ENCODE results near the gene TIMD4.

Gene TIMD4

GRCh38 chr5:156913719-156914370, 49.2 kb downstream of the TIMD4 start:
- CTCF ChIA-PET = interaction anchor here (0.8 to 4.6 kb wide), 12 partner anchors 9 to 219 kb away, joined by 3 to 13 read pairs (median 4); partner anchors contain the start of gene HAVCR2
- peaks cover 35% of the 10 kb centered on the region for H3K9me3 Mint-ChIP-seq
- H3K36me3 Mint-ChIP-seq = peaks cover 58% of the 10 kb centered on the region

GRCh38 chr5:156913355-156913718, 49.7 kb downstream of the TIMD4 start:
- H3K9me3 Mint-ChIP-seq = peaks cover 33% of the 10 kb centered on the region
- no peak for DNase-seq
- H3K4me1 Mint-ChIP-seq = peaks cover 66% of the 10 kb centered on the region
- peak overlapping the region; percentile 99 for H3K27ac Mint-ChIP-seq
- CTCF ChIA-PET = interaction anchor here (0.8 to 1.7 kb wide), 6 partner anchors 10 to 219 kb away, joined by 3 to 5 read pairs (median 3); partner anchors contain the start of gene HAVCR2
- no peaks in the 10 kb centered on the region for H3K27me3 Mint-ChIP-seq
- H3K36me3 Mint-ChIP-seq = peaks cover 54% of the 10 kb centered on the region
- no peak overlapping the region for H3K4me3 Mint-ChIP-seq

More at GRCh38 chr5:156913719-156914370, 49.2 kb downstream of the TIMD4 start:
- DNase-seq = peak; percentile 61
- Mint-ChIP-seq H3K27me3 (no peaks in the 10 kb centered on the region), H3K4me3 (peak overlapping the region; percentile 56), H3K27ac (peak overlapping the region; percentile 99), H3K4me1 (peaks cover 71% of the 10 kb centered on the region)

DNA sequence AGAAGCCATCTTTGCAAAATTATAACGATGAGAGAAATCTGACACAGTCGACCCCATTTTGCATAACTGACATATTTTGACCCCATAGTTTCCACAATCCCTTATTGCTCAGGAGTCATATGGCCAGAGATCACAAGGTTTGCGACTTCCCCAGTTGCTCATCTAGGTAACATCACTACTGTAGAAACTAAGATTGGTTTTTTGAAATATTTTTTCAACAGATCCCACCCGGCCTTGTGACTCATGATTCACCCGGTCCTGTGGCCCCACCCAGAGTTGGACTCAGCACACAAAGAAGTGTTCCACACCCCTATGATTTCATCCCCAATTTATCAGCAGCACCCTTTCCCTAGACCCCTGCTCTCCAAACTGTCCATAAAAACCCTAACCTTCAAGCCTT, 50.2 kb downstream of the TIMD4 start:
- H3K27ac Mint-ChIP-seq = peak overlapping the region; percentile 99
- peaks cover 52% of the 10 kb centered on the region for H3K36me3 Mint-ChIP-seq
- DNase-seq = no peak
- CTCF ChIA-PET = no interaction called here
- no peaks in the 10 kb centered on the region for H3K27me3 Mint-ChIP-seq
- peaks cover 33% of the 10 kb centered on the region for H3K9me3 Mint-ChIP-seq
- H3K4me1 Mint-ChIP-seq = peaks cover 65% of the 10 kb centered on the region
- H3K4me3 Mint-ChIP-seq = no peak overlapping the region

- Mint-ChIP-seq H3K9me3 (peaks cover 17% of the 10 kb centered on the region), H3K4me1 (peaks cover 52% of the 10 kb centered on the region), H3K4me3 (no peak overlapping the region), H3K36me3 (peaks cover 28% of the 10 kb centered on the region), H3K27me3 (no peaks in the 10 kb centered on the region), H3K27ac (no peak overlapping the region)
- CTCF ChIA-PET = no interaction called here
- no peak for DNase-seq
These were observed 53.8 kb downstream of the TIMD4 start for GRCh38 chr5:156909180-156909579.

GRCh38 chr5:156907667-156908066, 55.4 kb downstream of the TIMD4 start:
- H3K4me3 Mint-ChIP-seq = no peak overlapping the region
- H3K4me1 Mint-ChIP-seq = peaks cover 40% of the 10 kb centered on the region
- DNase-seq = no peak
- no peak overlapping the region for H3K27ac Mint-ChIP-seq
- peaks cover 8% of the 10 kb centered on the region for H3K9me3 Mint-ChIP-seq
- H3K27me3 Mint-ChIP-seq = no peaks in the 10 kb centered on the region
- CTCF ChIA-PET = no interaction called here
- H3K36me3 Mint-ChIP-seq = peaks cover 15% of the 10 kb centered on the region

GRCh38 chr5:156906807-156907206, 56.2 kb downstream of the TIMD4 start:
- Mint-ChIP-seq H3K4me1 (peaks cover 36% of the 10 kb centered on the region), H3K27me3 (no peaks in the 10 kb centered on the region), H3K36me3 (peaks cover 11% of the 10 kb centered on the region), H3K27ac (peak overlapping the region; percentile 56), H3K4me3 (no peak overlapping the region), H3K9me3 (peaks cover 3% of the 10 kb centered on the region)
- CTCF ChIA-PET = no interaction called here
- no peak for DNase-seq

- H3K4me3 Mint-ChIP-seq = no peak overlapping the region
These were observed 66.5 kb downstream of the TIMD4 start for GRCh38 chr5:156896546-156896945.

DNA sequence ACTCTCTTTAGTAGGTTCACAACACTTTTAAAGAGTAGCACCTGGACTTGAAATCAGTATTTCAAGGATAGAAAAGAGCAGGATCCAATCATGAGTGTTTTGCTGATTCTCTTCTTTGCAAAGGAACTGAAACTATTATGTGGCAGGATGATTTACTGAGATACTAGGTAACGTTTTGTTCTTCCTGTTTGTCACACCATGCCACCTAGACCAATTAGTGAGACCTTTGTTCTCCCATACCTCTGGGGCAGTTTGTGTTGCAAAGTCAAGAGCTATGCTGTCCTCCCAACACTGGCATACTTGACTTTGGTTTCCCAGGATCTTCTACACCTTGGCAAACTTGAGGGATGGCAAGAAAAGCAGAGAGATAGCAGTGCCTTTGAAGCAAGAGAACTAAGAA, 69.5 kb downstream of the TIMD4 start:
- no peak overlapping the region for H3K4me3 Mint-ChIP-seq
- peak overlapping the region; percentile 92 for H3K27ac Mint-ChIP-seq
- H3K27me3 Mint-ChIP-seq = no peaks in the 10 kb centered on the region
- peaks cover 52% of the 10 kb centered on the region for H3K4me1 Mint-ChIP-seq
- peaks cover 11% of the 10 kb centered on the region for H3K9me3 Mint-ChIP-seq
- DNase-seq = no peak
- H3K36me3 Mint-ChIP-seq = peaks cover 14% of the 10 kb centered on the region
- CTCF ChIA-PET = interaction anchor here (1.1 to 2.4 kb wide), 4 partner anchors 21 to 40 kb away, joined by 4 to 16 read pairs (median 6); no protein-coding TSS in a partner anchor

More at GRCh38 chr5:156896546-156896945, 66.5 kb downstream of the TIMD4 start:
- CTCF ChIA-PET = no interaction called here
- H3K4me1 Mint-ChIP-seq = peaks cover 49% of the 10 kb centered on the region
- no peak overlapping the region for H3K27ac Mint-ChIP-seq
- peaks cover 14% of the 10 kb centered on the region for H3K9me3 Mint-ChIP-seq
- no peak for DNase-seq
- peaks cover 4% of the 10 kb centered on the region for H3K27me3 Mint-ChIP-seq
- H3K36me3 Mint-ChIP-seq = peaks cover 19% of the 10 kb centered on the region

DNA sequence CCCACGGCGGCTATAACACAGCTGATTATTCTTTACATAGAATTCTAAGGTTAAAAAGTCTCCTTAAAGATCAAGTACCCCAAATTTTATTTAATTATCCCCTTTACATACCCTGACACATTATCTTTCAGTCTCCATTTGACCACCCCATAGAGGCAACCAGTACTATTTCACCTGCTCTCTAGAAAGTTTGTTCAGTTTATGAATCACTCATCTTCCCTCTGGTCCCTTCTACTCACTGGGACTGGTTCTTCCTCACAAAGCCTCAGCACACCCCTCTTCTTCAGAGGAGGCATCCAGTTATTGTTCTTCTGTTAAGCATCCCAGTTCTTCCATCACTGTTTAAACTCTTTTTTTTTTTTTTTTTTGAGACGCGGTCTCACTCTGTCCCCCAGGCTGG, 70.2 kb downstream of the TIMD4 start:
- H3K4me3 Mint-ChIP-seq = no peak overlapping the region
- peaks cover 52% of the 10 kb centered on the region for H3K4me1 Mint-ChIP-seq
- H3K36me3 Mint-ChIP-seq = peaks cover 14% of the 10 kb centered on the region
- DNase-seq = no peak
- H3K27ac Mint-ChIP-seq = peak overlapping the region; percentile 92
- CTCF ChIA-PET = interaction anchor here (1.1 to 2.4 kb wide), 10 partner anchors 11 to 240 kb away, joined by 3 to 16 read pairs (median 4); no protein-coding TSS in a partner anchor
- H3K27me3 Mint-ChIP-seq = no peaks in the 10 kb centered on the region
- H3K9me3 Mint-ChIP-seq = peaks cover 11% of the 10 kb centered on the region

- DNase-seq = no peak
- Mint-ChIP-seq H3K4me3 (no peak overlapping the region), H3K27me3 (no peaks in the 10 kb centered on the region), H3K9me3 (peaks cover 11% of the 10 kb centered on the region), H3K36me3 (peaks cover 14% of the 10 kb centered on the region), H3K4me1 (peaks cover 52% of the 10 kb centered on the region), H3K27ac (peak overlapping the region; percentile 92)
- CTCF ChIA-PET = interaction anchor here (0.7 to 2.4 kb wide), 13 partner anchors 10 to 240 kb away, joined by 3 to 16 read pairs (median 4); no protein-coding TSS in a partner anchor
These were observed 70.8 kb downstream of the TIMD4 start for GRCh38 chr5:156892223-156892622.

GRCh38 chr5:156888520-156888919, 74.5 kb downstream of the TIMD4 start:
- CTCF ChIA-PET = interaction anchor here (2.6 kb wide), 1 partner anchor 244 kb away, joined by 17 read pairs; no protein-coding TSS in a partner anchor
- Mint-ChIP-seq H3K36me3 (peaks cover 4% of the 10 kb centered on the region), H3K4me3 (no peak overlapping the region), H3K27ac (no peak overlapping the region), H3K9me3 (peaks cover 2% of the 10 kb centered on the region), H3K27me3 (no peaks in the 10 kb centered on the region), H3K4me1 (peaks cover 35% of the 10 kb centered on the region)
- no peak for DNase-seq

DNA sequence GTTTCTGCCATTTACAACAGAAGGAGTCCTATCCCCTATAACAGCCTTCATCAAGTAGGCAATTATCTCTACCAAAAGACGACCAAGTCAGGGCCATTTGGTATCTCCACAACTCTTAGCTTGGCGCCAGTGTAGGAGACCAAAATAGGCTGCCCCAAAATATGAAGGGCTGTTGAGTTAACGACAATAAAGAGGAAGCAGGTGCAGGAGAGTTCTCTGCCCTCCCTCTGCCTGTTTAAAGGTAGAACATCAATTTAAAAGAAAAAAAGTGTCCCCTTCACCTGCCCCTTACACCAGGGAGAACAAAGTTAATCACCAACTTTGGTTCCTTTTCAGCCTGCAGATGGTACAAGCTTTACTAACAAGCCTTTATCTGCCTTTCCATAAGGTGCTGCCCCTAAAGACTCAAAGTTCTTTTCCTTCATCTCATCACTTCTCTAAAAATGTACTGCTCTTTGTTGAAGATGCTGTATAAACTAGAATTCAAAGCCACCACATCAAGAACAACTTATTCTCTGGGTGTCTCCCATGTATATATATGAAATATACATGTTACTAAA, 79.6 kb downstream of the TIMD4 start:
- Mint-ChIP-seq H3K27me3 (peaks cover 10% of the 10 kb centered on the region), H3K36me3 (no peaks in the 10 kb centered on the region), H3K4me3 (no peak overlapping the region), H3K27ac (no peak overlapping the region), H3K4me1 (no peaks in the 10 kb centered on the region), H3K9me3 (no peaks in the 10 kb centered on the region)
- CTCF ChIA-PET = no interaction called here
- DNase-seq = no peak

DNA sequence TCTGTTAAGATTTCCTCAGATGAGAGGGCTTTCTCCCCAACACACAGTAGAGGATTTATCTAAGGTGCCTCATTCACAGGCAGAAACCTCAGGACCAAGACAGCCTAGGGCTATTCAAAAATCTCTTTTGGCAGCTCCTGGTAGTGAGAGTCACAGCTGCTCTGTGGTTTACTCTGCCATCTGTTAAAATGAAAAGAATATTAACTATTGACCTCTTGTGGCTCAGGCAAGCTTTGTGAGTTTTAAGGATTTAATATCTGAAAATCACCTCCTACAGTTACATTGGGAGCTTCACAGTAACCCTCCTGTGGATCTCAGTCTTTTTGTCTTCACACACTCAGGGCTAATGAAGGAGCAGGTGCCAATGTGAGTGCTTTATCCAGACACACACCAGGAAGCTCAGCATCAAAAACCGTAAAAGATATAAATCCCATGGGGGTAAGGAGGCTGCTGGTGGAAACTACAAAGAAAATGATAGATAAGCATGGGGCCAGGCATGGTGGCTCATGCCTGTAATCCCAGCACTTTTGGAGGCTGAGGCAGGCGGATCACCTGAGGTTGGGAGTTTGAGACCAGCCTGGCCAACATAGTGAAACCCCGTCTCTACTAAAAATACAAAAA, 83.3 kb downstream of the TIMD4 start:
- H3K27ac Mint-ChIP-seq = no peak overlapping the region
- H3K4me1 Mint-ChIP-seq = no peaks in the 10 kb centered on the region
- H3K36me3 Mint-ChIP-seq = no peaks in the 10 kb centered on the region
- no peak for DNase-seq
- no peak overlapping the region for H3K4me3 Mint-ChIP-seq
- CTCF ChIA-PET = interaction anchor here (0.8 kb wide), 1 partner anchor 10 kb away, joined by 3 read pairs; no protein-coding TSS in a partner anchor
- no peaks in the 10 kb centered on the region for H3K9me3 Mint-ChIP-seq
- peaks cover 11% of the 10 kb centered on the region for H3K27me3 Mint-ChIP-seq

- Mint-ChIP-seq H3K27ac (no peak overlapping the region), H3K9me3 (peaks cover 32% of the 10 kb centered on the region), H3K4me1 (peaks cover 14% of the 10 kb centered on the region), H3K27me3 (no peaks in the 10 kb centered on the region), H3K4me3 (no peak overlapping the region), H3K36me3 (peaks cover 19% of the 10 kb centered on the region)
- no peak for DNase-seq
- CTCF ChIA-PET = no interaction called here
These were observed 91.8 kb downstream of the TIMD4 start for GRCh38 chr5:156871212-156871611.

Measured in activated naive CD4-positive, alpha-beta T cell treated with anti-CD3 and anti-CD28 coated beads, Interleukin-2, amount 10 ng/mL, durations not matched to agents 7 days and 5 days (primary cell).